HepG2 (cell line): ENCODE data around the gene DIP2C. TPM values are rescaled to one million over a fixed set of nuclear protein-coding genes. Genes with fewer than 3 reads are reported as not detected.

ENCODE experiments used
- ATAC-seq: fragments of 200-7000 bp; cut with Tn5 transposase; 3 replicates; pipeline ENCODE4 v1.9.1; 2020; ENCODE audit warnings: mild to moderate bottlenecking, moderate library complexity
- BruUV-seq: library from RNA; stranded (reverse); fragments of 400-500 nt; replicated peaks from 2 replicates; lab custom pipeline; 2021; lab: Mats Ljungman, UMichigan
- CTCF ChIA-PET: fragments of 300-600 bp; formaldehyde crosslinking; extraction: SDS; loops from one replicate; lab custom pipeline; 2021; ENCODE audit warnings: low total read pairs, inconsistent platforms, low intra/inter-chr PET ratio; lab: Yijun Ruan, JAX
- POLR2A ChIA-PET: fragments of 350-600 bp; sonication (Branson Sonifier 250); formaldehyde crosslinking; loops from one replicate; lab custom pipeline; 2020; ENCODE audit warnings: antibody characterized with exemption, inconsistent platforms; lab: Yijun Ruan, JAX
- DNase-seq: peaks from one replicate; pipeline ENCODE4 v3.0.0-alpha.2; 2015; ENCODE audit warnings: low spot score
- FAIRE-seq: peaks from 3 replicates; lab custom pipeline; 2011; peaks lifted over from hg19 to GRCh38; lab: Jason Lieb, UNC
- H2AFZ ChIP-seq: one replicate; pipeline ENCODE4 v1.6.1; 2011; ENCODE audit warnings: low read length, inconsistent platforms
- H3K27ac ChIP-seq: fragments of 300-600 bp; 3 replicates; pipeline ENCODE4 v1.8.0; 2011; ENCODE audit warnings: mixed run types, mild to moderate bottlenecking, mixed read lengths, low read length, inconsistent platforms; ENCODE audit not compliant: insufficient read depth; ENCODE audit errors: extremely low read length
- H3K27me3 ChIP-seq, 2 experiments: fragments of 200-600 bp in 1 of 2; 2 replicates in 1 of 2; 3 replicates in 1 of 2; pipeline versions ENCODE4 v1.6.0 to v1.8.0; 2011; ENCODE audit warnings: low read length in 2 of 2, mild to moderate bottlenecking in 2 of 2, moderate library complexity in 2 of 2, inconsistent platforms in 1 of 2; ENCODE audit not compliant: insufficient read depth in 2 of 2, control insufficient read depth in 1 of 2
- H3K36me3 ChIP-seq, 2 experiments: fragments of 200-600 bp in 1 of 2; replicated peaks in 1 of 2; 2 replicates in 1 of 2; 3 replicates in 1 of 2; pipeline versions ENCODE4 v1.5.1 to v1.8.0; 2011; ENCODE audit warnings: low read length in 2 of 2, inconsistent platforms in 1 of 2; ENCODE audit not compliant: insufficient read depth in 2 of 2, control insufficient read depth in 1 of 2
- H3K4me1 ChIP-seq: 2 replicates; pipeline ENCODE4 v1.5.1; 2012; ENCODE audit warnings: low read length, inconsistent platforms; ENCODE audit not compliant: insufficient read depth
- H3K4me2 ChIP-seq: 2 replicates; pipeline ENCODE4 v1.6.0; 2011; ENCODE audit warnings: low read depth, low read length, inconsistent platforms
- H3K4me3 ChIP-seq, 3 experiments: fragments of 200-600 bp in 1 of 3; sonication (generic), shearing (Covaris generic) in 1 of 3; replicated peaks in 1 of 3; 2 replicates each; pipeline ENCODE4 v1.5.1; 2011 to 2016; ENCODE audit warnings: low read length in 3 of 3, inconsistent platforms in 2 of 3, low read depth in 2 of 3, mild to moderate bottlenecking in 2 of 3, control low read depth in 1 of 3, mixed read lengths in 1 of 3; ENCODE audit not compliant: insufficient read depth in 1 of 3
- H3K79me2 ChIP-seq: one replicate; pipeline ENCODE4 v1.6.1; 2011; ENCODE audit warnings: low read length, inconsistent platforms; ENCODE audit not compliant: insufficient read depth
- H3K9ac ChIP-seq: 2 replicates; pipeline ENCODE4 v1.6.0; 2011; ENCODE audit warnings: mild to moderate bottlenecking, low read depth, low read length, inconsistent platforms; ENCODE audit not compliant: insufficient read depth
- H3K9me3 ChIP-seq: 2 replicates; pipeline ENCODE4 v1.5.1; 2012; ENCODE audit warnings: mild to moderate bottlenecking, low read length
- H4K20me1 ChIP-seq: 2 replicates; pipeline ENCODE4 v1.6.0; 2011; ENCODE audit warnings: inconsistent platforms, mild to moderate bottlenecking, low read length, moderate library complexity; ENCODE audit not compliant: insufficient read depth
- FOXA3 ChIP-seq: IDR thresholded peaks from 2 replicates; pipeline ENCODE4 v1.6.1; 2016; ENCODE audit warnings: missing genetic modification reagents, missing compliant biosample characterization
- IRX3 ChIP-seq: sonication (generic); formaldehyde crosslinking; IDR thresholded peaks from 2 replicates; pipeline ENCODE4 v1.8.1; 2023; ENCODE audit warnings: mild to moderate bottlenecking, low read depth, missing genetic modification reagents, borderline replicate concordance
- ISX ChIP-seq: sonication (generic); formaldehyde crosslinking; conservative IDR thresholded peaks from 2 replicates; pipeline ENCODE4 v1.5.0; 2020; ENCODE audit warnings: missing genetic modification reagents
- SMARCE1 ChIP-seq: fragments of 450-650 bp; IDR thresholded peaks from 2 replicates; pipeline ENCODE4 v1.6.1; 2017; ENCODE audit warnings: borderline replicate concordance
- ZNF232 ChIP-seq: sonication (generic); formaldehyde crosslinking; IDR thresholded peaks from 2 replicates; pipeline ENCODE4 v1.4.0; 2020; ENCODE audit warnings: missing genetic modification reagents, borderline replicate concordance
- ZNF3 ChIP-seq: IDR thresholded peaks from 2 replicates; pipeline ENCODE4 v1.7.0; 2017; ENCODE audit warnings: inconsistent platforms
- ZNF30 ChIP-seq: sonication (generic); formaldehyde crosslinking; IDR thresholded peaks from 2 replicates; pipeline ENCODE4 v1.5.0; 2020; ENCODE audit warnings: mild to moderate bottlenecking, missing genetic modification reagents
- ZNF496 ChIP-seq: sonication (generic); formaldehyde crosslinking; IDR thresholded peaks from 2 replicates; pipeline ENCODE4 v1.8.1; 2023; ENCODE audit warnings: mild to moderate bottlenecking, moderate library complexity, missing genetic modification reagents; ENCODE audit not compliant: insufficient replicate concordance
- ZNF577 ChIP-seq: sonication (generic); formaldehyde crosslinking; IDR thresholded peaks from 2 replicates; pipeline ENCODE4 v1.4.0; 2020; ENCODE audit warnings: mild to moderate bottlenecking, low read depth, missing genetic modification reagents, borderline replicate concordance
- ZNF773 ChIP-seq: sonication (generic); formaldehyde crosslinking; IDR thresholded peaks from 2 replicates; pipeline ENCODE4 v1.4.0; 2020; ENCODE audit warnings: missing genetic modification reagents, borderline replicate concordance
- WGBS: methylation state at CpG from one replicate; pipeline ENCODE4 v1.1.6; 2017; ENCODE audit warnings: low lambda C conversion rate; 5-methylcytosine and 5-hydroxymethylcytosine counted together
- in situ Hi-C: cut with HindIII; loops from 2 replicates; pipeline ENCODE4 v1.10.0; 2017; ENCODE audit warnings: low pct_unique_long_range_greater_than_20kb; ENCODE audit not compliant: extremely low pct_ligation_motif_present
- intact Hi-C: fragments of 100-400 bp; cut with micrococcal nuclease; formaldehyde crosslinking; loops from one replicate; pipeline ENCODE4 v1.10.0; 2022; ENCODE audit not compliant: unreplicated experiment
- polyA plus RNA-seq, 8 experiments: library from polyadenylated mRNA; depleted of rRNA in 3 of 8; stranded (reverse) in 7 of 8; unstranded in 1 of 8; fragments of >200 nt; fragmentation: Illumina TruSeq in 4 of 8; extraction: Trizol in 4 of 8; gene quantifications; 2 replicates each; pipeline versions ENCODE4 v1.2.1 to v1.2.3, GENCODE V29; 2011 to 2016; ENCODE audit warnings: low read depth in 4 of 8, missing spikeins in 1 of 8, mixed read lengths in 1 of 8; ENCODE audit not compliant: insufficient read depth in 1 of 8
- total RNA-seq, 5 experiments: library from RNA; depleted of rRNA; stranded (reverse); fragments of >200 nt; fragmentation: Illumina TruSeq; extraction: Trizol; gene quantifications; 2 replicates each; pipeline ENCODE4 v1.2.3, GENCODE V29; 2016; ENCODE audit warnings: low read depth in 1 of 5
- TF ChIP-seq, protein P1 (sequence below): sonication (generic); formaldehyde crosslinking; IDR thresholded peaks from 2 replicates; pipeline ENCODE4 v1.4.0; 2020; ENCODE audit warnings: missing genetic modification reagents, borderline replicate concordance
- TF ChIP-seq, protein P2 (sequence below): sonication (generic); formaldehyde crosslinking; IDR thresholded peaks from 2 replicates; pipeline ENCODE4 v1.4.0; 2020; ENCODE audit warnings: missing genetic modification reagents

The DIP2C gene
- total and polyA plus RNA-seq, 2 of the 13 experiments (the other 11 are each of a cell fraction or from before 2014, with no cell fraction given), result 2.2 to 2.7 TPM

DNA sequence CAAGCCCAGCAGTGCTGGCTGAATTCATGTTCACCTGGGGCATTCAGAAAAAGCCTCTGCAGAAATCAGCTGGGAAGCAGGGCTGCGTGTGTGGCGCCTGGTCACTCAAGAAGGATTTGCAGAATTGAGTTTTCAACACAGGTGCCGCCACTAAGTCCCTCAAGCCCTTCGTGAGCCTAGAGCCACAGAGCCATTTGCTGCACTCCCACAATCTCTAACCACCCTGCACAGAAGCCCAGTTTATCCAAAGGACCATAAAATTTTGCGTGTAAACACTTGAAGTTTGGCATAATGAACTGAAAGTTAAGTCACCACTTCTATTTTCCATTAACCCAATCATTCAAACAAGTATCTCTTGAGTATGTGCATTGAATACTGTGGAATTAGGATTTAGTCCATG, 136.2 kb downstream of the DIP2C start:
- no peak overlapping the region for H3K27ac ChIP-seq
- ATAC-seq (no peak), FAIRE-seq (no peak), DNase-seq (no peak)
- no peaks in the 10 kb centered on the region for H3K27me3 ChIP-seq
- in situ Hi-C loops (no loop called here), intact Hi-C loops (no loop called here)
- no peaks in the 10 kb centered on the region for H4K20me1 ChIP-seq
- BruUV-seq, result no TSS peak
- no peaks in the 10 kb centered on the region for H3K4me1 ChIP-seq
- POLR2A ChIA-PET, result no interaction called here
- WGBS, result 83% methylated on average over 4 of the region's 5 CpGs
- no peaks in the 10 kb centered on the region for H3K9me3 ChIP-seq
- H3K9ac ChIP-seq, result no peak overlapping the region
- H3K4me2 ChIP-seq, result no peak overlapping the region
- H3K36me3 ChIP-seq, result no peaks in the 10 kb centered on the region
- no peaks in the 10 kb centered on the region for H3K79me2 ChIP-seq
- no peak overlapping the region for H3K4me3 ChIP-seq
- no peak overlapping the region for H2AFZ ChIP-seq
- CTCF ChIA-PET, result no interaction called here
- TF ChIP-seq ZNF30, result no peak
- no peak for TF ChIP-seq ZNF577 (CRISPR knock-in tag)
- no peak for TF ChIP-seq IRX3 (CRISPR knock-in tag)
- no peak for TF ChIP-seq ISX (CRISPR knock-in tag)
- TF ChIP-seq ZNF3 (CRISPR knock-in tag), result no peak
- no peak for TF ChIP-seq ZNF496
- TF ChIP-seq, protein P1, sequence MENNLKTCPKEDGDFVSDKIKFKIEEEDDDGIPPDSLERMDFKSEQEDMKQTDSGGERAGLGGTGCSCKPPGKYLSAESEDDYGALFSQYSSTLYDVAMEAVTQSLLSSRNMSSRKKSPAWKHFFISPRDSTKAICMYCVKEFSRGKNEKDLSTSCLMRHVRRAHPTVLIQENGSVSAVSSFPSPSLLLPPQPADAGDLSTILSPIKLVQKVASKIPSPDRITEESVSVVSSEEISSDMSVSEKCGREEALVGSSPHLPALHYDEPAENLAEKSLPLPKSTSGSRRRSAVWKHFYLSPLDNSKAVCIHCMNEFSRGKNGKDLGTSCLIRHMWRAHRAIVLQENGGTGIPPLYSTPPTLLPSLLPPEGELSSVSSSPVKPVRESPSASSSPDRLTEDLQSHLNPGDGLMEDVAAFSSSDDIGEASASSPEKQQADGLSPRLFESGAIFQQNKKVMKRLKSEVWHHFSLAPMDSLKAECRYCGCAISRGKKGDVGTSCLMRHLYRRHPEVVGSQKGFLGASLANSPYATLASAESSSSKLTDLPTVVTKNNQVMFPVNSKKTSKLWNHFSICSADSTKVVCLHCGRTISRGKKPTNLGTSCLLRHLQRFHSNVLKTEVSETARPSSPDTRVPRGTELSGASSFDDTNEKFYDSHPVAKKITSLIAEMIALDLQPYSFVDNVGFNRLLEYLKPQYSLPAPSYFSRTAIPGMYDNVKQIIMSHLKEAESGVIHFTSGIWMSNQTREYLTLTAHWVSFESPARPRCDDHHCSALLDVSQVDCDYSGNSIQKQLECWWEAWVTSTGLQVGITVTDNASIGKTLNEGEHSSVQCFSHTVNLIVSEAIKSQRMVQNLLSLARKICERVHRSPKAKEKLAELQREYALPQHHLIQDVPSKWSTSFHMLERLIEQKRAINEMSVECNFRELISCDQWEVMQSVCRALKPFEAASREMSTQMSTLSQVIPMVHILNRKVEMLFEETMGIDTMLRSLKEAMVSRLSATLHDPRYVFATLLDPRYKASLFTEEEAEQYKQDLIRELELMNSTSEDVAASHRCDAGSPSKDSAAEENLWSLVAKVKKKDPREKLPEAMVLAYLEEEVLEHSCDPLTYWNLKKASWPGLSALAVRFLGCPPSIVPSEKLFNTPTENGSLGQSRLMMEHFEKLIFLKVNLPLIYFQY (CRISPR knock-in tag), result no peak
- no peak for TF ChIP-seq ZNF232 (CRISPR knock-in tag)
- no peak for TF ChIP-seq SMARCE1
- TF ChIP-seq, protein P2, sequence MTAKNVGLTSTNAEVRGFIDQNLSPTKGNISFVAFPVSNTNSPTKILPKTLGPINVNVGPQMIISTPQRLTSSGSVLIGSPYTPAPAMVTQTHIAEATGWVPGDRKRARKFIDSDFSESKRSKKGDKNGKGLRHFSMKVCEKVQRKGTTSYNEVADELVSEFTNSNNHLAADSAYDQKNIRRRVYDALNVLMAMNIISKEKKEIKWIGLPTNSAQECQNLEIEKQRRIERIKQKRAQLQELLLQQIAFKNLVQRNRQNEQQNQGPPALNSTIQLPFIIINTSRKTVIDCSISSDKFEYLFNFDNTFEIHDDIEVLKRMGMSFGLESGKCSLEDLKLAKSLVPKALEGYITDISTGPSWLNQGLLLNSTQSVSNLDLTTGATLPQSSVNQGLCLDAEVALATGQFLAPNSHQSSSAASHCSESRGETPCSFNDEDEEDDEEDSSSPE (CRISPR knock-in tag), result no peak
- no peak for TF ChIP-seq FOXA3 (CRISPR knock-in tag)
- no peak for TF ChIP-seq ZNF773 (CRISPR knock-in tag)
